OCI-M2 (cell line): ENCODE results near the gene KIRREL3.

Experiments
- DNase-seq: peaks from one replicate; lab custom pipeline; 2025; ENCODE audit not compliant: unreplicated experiment; lab: John Stamatoyannopoulos, UW

The KIRREL3 gene

DNA sequence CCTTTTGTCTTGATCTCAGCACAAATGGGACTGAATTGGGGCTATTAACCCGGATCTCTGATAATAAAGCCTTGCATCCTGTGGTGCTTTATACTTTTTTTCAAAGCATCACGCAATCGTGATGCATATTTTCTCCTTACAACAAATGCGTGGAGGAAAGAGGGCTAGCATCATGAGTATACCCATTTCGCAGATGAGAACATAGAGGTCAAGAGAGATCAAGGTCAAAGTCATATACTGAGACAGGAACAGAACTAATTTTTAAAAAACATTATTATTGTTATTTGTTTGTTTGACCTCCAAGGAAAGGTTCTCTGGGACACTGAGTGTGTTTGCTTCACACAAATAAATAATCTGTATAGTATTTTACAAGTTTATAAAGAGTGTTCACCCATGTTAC is 453.9 kb downstream of the KIRREL3 start:
- no peak for DNase-seq

DNA sequence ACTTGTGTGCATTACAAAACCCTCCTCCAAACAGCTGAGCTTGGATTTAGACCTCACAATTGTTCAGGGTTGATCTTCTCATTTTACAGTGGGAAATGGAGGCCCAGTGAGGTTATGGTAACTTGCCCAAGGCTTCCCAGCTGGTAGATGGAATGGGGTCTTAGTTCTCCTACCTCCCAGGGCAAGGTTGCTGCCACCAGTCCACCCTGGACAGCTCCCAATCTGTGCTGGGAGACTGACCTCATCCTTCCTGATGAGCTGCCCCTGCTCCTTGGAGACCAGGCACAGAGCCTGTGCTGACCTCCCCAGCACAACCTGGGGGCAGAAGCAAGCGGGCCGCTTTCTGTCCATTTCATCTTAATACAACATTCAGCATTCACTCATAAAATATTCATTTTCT is 454.4 kb downstream of the KIRREL3 start:
- no peak for DNase-seq

DNA sequence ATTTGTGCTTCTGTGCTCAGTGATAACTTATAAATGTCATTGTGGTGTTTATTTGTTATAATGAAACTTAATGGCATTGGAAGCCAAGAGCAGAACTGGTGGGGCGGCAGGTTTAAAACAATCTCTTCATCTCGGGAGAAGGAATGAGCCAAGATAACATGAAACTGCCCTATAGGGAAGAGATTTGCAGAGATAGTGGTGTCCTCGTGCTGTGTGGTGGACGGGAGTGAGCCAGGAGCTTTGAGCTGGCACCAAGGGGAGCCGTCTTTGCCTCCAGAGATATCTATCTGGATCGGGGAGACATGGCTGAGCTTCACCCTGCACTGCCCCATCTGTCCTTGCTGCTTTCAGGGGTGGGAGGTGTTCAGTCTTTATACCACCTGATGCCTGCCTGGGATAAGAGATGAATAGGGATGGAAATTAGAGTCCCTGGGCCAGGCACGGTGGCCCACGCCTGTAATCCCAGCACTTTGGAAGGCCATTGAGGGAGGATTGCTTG is 455.5 kb downstream of the KIRREL3 start:
- DNase-seq = no peak

DNA sequence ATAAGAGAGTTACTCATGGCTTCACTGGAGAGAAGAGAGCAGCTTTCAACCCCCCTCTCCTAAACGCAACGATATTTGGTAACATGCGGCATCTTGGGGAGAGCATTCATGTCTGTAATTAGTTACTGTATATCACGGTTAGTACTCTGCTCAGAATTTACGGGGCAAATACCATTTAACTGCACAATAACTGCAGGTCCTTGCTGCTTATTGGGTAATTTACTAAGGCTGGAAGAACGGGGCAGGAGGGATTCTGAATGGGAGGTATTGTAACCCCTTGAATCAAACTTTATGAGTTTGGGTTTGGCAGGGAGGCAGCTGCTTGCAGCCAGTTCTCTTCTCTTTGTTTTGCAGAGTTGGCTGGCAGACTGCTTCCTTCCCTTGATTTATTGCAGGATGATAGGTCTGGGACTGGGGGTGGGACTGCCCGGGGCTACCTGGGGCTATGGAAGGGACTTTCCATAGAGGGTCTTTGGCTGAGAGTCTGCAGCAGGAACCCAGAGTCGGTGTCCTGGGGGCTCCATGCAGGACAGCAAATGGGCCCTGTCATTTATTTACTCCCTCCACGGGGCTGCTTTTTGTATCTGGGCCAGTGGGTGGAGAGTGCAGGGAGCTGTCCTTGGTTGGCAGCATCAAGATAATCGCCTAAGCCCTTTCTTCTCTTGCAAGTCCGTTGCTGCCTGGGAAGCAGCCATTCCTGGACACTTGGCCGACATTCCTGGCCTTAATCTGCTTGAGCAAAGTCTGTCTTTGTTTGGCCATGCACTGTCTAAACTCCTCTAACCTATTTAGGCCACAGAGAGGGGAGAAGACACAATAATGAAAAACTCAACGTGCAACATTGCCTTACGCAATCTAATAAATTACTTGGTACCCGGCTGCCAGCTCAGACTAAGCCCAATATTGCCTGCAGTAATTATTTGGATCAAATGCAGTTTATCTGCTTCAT is 456.2 kb downstream of the KIRREL3 start:
- DNase-seq = no peak

DNA sequence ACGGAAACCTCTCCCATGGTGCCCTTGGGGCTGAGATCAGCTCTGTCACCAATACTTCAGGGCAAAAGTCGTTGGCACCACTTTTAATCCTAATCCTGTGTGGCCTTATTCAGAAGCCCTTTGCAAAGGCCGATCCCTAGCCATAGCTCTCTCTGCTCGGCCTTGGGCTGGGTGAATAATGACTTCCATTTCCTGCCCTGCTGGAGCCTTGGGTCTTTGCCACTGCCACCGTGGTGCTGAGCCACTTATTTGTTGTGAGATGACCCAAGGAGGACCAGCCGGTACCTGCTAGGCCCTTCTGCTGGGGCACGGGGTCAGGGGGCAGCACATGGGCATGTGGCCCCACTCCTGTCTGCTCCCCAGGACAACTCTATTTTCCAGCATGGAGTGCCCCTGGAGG is 456.9 kb downstream of the KIRREL3 start:
- no peak for DNase-seq

DNA sequence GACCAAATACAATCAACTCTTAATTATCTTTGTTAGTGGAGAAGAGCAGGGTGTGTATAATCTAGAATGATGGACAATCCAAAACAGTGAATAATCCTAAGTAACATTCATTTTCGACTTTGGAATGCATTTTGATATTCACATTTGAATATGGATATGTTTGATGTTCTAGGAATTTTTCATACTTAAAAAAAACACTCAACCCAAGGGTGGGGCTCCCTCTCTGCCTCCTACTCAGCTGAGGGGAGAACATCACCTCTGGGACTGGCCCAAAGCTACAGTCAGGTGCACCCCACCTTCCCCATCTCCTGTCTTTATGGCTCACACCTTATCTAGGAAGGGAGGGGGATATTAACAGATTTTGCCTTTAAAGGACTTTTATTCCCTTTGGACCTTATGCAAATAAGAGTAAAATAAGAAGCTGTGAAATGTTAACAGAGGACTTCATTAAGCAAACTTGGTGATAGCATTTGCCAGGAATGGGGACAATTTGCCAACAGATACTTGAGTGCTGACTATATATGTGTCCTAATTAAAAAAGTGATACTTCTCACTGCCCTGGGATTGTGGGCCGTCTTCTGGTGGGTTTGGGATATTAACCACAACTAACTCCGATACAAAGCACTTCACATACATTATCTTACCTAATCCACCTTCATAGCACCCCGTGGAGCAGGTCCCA is 458.1 kb downstream of the KIRREL3 start:
- no peak for DNase-seq

DNA sequence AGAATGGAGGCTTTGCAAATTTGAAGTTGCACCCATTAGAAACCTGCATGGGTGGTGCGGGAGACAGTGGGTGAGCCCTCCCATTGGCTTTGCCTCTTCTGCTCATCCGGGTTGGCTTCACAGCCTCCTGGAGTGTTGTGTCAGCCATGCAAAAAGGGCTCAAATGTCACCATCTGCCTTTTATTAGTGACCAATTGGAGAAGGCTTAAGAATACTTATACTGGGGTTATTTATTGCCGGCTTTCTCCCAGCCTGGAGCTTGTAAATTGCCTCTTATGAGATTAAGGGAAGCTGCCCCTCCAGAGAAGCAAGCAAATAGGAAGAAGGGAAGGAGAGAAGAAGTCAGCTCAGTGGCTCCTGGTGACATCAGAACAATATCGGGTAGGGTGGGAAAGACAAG is 462.5 kb downstream of the KIRREL3 start:
- no peak for DNase-seq

DNA sequence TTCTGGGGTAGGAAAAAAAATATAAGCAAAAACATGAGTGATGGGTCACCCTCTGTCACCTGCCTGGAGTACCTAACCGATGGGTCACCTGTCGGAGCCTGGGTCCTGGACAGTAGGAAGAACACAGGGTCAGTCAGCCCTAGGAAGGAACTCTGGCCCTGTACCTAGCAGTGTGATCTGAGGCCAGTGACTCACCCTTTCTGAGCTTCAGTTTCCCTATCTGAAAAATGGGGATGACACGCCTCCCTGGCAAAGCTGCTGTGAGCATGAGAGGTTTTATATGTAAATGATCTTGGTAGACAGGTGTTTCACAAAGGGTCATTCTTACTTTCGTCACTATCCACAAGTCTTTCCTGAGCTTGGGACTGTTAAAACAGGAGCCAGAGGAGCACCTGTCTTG is 463.1 kb downstream of the KIRREL3 start:
- DNase-seq = no peak

DNA sequence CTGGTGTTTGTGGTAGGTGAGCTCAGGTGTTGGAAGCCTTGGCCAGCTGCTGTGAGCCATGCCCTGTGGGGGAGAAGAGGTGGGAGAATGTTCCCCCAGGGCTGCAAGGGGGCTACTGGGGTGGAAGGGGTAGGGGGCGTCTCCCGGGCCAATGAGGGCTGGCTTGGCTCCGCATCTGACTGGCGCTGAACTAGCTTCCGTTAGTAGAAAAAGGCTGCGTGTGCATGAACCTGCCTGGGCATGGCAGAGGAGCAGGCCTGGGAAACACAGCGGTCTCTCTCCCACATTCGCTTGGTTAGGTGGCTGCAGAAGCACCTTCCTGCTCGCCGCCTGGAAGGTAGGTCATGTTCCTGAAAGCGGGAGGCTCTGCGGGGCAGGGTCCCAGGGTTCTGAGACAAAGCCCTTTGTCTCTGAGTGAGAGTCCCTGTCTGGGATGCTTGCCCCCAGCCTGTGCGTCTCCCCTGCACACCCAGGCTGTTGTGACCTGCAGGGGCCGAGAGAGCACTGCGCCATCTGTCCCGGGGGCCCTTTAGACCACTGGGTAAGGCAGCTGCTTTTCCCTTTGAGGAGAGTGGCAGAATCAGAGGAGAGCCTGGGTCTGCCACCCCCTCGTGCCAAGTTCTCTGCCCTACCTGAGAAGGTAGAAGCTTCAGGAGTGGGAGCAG is 466.3 kb downstream of the KIRREL3 start:
- DNase-seq = no peak

DNA sequence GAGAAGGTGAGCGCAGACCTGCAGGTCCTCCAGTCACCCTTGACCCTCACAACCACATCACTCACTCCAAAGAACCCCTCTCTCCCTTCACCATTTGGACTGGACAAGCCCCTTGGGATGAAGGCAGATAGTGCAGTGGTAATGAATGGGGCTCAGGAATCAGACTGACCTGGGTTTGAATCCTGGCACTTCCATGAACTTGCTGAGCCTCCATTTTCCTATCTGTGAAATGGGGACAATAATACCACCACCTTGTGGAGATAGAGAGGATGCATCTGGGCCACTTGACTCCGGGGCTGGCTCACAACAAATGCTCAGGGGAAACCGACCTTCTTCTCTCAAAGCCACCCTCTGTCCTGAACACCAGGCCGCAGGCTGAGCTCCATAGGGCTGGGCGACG is 467.0 kb downstream of the KIRREL3 start:
- no peak for DNase-seq

DNA sequence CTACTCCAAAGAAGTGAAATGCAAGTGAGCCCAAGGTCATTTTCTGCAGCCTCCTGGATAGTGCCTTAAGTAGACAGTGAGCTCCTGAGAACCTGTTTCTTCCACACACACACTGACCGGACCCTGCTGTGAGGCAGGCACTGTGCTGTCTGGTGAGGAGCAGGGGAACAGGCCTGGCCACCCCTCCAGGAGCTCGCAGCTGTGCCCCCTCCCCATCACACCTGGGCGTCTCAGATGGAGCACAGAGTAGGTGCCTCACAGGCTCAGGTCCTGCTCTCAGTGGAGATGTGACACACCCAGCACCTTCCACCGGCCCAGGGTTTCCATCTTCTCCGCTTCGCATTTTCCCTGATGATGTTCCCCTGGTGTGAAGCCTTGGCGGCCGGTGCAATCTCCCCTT is 470.2 kb downstream of the KIRREL3 start:
- no peak for DNase-seq

DNA sequence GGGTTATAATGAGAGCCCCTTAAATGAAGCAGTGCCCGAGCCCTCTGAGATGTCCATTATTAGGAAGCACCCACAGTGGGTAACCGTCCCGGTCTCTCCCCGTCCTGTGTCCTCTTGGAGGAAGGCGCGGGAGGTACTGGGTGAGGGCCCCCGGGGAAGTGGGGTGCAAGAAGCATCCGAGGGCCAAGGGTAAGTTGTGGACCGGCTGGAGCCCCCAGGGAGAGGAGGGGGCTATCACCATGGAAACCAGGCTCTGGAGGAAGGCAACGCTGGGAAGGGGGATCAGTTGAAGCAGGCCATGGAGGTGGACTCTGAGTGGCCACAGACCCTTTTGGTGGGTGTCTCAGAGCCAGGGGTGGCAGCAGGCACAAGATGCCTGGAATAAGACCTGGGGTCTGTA is 471.5 kb downstream of the KIRREL3 start:
- no peak for DNase-seq

DNA sequence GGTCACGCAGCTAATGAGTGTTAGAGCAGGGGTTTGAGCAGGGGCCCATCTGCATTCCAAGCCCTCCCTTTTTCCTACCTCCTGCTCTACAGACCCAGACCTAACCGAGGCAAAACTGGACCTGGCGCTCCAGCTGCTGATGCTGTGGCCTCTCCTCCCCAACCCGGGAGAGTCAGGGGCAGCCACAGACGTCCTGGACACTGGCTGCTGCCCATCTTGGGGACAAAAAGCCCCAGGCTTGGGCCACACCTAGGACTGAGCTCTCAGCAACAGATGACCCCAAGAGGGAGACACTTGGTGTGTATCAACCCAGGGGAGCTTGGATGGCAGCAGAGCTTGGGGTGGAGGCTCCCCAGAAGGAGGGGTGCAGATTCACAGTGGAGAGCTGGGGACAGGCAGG is 472.5 kb downstream of the KIRREL3 start:
- no peak for DNase-seq

DNA sequence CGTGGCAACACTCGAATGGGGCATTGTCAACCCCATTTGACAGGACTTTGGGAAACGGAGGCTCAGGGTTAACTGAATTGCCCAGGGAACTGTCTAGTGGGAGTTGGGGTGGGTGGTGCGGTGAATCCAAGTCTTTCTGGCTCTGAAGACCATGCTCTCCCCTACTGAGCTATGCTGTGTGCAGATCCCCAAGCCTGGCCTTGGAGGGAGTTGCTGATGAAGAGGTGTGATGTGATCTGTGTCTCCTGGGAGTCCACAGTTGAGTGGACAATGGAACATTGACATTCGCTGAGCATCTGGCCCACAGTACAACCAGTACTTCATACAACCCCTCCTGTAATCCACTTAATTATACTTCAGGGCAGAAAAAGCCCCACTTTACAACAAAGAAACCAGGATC is 472.9 kb downstream of the KIRREL3 start:
- DNase-seq = no peak

DNA sequence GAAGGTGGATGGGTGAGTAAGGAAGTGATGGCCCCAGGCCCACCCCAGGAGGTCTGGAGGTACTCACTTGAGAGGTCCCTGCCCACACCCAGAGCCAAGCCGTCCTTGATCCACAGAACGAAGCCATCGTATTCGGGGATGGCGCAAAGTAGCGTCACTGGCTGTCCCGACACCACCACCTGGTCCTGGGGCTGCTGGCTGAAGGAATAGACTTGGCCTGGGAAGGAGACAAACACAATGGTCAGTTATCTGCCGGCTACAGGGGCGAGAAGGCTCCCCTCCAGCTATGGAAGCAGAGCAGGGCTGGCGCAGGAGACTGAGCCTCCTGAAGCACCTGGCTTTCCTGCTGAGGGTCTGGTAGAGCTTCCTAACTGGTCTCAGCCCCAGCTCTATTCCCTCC is 474.1 kb downstream of the KIRREL3 start:
- no peak for DNase-seq

DNA sequence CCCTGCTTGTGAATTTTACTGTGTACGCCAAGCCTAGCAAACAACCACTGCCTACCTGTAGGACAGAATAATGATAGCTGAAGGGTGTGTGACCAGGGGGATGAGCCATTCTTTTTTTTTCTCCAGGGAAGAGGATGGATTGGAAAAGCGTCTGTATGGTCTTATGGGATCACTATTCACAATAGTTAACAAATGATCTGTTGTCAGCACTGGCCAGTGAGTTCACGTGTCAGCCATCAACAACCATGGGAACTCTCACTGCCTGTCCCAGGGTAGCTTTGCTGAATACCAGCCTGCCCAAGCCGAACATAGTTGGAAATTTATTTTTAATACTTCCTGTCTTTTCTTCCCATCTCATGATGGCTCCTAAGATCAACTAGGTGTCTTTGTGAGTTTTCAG is 474.9 kb downstream of the KIRREL3 start:
- no peak for DNase-seq

DNA sequence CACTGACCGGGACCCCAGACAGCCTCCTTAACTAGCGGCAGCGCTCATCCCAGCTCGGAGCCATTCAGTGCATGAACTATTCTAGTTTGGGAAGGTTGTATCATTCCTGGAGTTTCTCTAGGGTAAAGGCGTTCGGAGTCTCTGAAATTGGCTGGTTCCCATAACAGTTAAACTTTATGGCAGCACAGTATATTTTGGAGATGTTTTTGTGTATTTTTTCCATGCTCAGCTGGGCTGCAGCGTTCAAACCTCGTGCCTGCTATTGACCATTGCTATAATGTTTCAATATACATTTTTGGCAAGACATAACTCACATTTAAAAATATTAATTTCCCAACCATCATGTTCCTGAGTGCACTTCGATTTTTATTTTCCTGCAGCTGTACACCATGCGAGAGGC is 475.4 kb downstream of the KIRREL3 start:
- no peak for DNase-seq

DNA sequence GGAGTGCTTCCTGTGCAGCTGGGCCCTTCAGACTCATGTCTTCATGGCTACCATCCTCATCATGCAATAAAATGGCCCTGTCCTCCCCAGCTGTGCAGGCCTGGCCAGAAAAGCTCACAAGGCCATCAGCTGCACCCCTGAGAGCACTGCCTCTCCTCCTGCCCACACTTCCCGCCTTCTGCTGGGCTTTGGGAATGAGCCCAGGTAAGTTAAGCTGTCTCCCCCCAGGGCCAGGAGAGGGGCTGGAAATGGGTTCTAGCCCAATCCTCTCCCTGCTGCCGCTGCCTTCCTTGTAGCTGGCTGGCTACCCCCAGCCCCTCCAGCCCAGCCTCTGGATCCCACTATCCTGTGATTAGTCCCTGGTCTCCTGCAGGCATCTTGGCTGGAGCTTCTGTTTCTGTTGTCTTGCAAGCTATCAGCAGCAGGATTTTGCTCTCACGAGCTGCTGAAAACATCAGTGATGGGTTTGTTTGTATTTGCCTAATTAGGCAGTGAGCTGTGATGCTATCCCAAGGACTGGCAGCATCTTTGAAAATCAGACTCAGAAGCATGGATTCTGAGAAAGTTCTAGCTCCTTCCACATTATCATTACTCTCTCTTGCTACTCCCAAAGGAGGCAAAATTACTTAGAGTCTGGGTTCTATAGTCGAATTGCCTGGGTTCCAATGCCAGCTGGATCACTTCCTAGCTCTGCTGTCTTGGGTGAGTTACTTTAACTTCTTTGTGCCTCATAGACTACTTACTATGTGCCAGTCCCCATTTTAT is 476.9 kb downstream of the KIRREL3 start:
- DNase-seq = no peak

DNA sequence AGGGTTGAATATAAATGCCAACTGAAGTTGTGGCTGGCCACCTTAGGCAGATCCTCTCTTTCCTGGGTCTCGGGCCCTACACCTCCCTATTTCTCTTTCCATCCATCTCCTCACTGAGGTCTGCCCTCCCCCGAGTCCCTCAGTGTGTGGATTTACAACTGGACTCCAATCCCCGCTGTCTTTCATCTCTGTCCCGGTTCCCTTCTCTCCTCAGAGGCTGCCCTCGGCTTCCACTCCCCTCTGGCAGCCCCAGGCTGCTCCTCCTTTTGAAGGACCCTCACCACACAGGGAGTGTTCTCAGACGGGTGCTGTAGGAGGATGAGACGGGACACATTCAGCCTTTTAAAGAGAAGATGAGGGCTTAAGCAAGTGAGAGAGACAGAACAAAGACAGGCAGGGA is 478.0 kb downstream of the KIRREL3 start:
- DNase-seq = no peak

DNA sequence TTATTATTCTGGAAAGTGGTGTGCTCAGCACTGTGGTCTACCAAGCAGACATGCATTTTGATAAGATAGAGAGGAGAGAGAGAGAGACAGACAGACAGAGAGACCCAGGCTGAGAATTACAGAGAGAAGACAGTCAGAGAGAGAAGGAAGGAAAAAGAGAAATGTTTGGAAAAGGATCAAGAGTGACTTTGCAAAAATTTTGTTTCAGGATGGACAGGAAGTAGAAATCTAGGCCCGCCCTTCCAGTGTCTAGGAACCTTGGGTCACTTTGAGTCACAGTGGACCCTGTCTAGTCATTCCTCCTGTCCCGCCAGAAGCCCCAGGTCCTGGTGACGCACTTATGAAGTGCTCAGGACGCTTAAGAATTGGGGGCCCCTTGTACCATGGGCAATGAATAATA is 478.4 kb downstream of the KIRREL3 start:
- no peak for DNase-seq

DNA sequence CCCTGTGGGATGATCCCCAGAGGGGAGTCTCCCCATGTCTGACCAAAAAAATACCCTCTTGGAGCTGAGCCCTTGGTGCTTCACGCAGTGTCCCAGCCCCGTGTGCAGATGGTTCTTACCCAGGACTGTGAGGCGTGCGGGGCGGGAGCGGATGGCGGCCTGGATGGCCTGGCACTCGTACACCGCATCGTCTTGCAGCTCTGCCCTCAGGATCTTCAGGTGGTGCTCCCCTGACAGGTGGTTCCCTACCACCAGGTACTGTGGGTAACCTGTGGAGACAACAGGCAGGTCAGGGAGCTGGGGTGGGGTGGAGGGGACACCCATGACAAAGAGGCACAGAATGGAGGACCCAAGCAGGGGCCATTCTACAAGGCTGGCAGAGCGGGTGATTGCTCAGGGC is 479.4 kb downstream of the KIRREL3 start:
- DNase-seq = no peak
